D341Med (cell line): ENCODE data around the gene FAM53B.

Source experiments
- DNase-seq: peaks from one replicate; pipeline ENCODE4 v3.0.0; 2012; ENCODE audit warnings: low spot score

The FAM53B gene

DNA sequence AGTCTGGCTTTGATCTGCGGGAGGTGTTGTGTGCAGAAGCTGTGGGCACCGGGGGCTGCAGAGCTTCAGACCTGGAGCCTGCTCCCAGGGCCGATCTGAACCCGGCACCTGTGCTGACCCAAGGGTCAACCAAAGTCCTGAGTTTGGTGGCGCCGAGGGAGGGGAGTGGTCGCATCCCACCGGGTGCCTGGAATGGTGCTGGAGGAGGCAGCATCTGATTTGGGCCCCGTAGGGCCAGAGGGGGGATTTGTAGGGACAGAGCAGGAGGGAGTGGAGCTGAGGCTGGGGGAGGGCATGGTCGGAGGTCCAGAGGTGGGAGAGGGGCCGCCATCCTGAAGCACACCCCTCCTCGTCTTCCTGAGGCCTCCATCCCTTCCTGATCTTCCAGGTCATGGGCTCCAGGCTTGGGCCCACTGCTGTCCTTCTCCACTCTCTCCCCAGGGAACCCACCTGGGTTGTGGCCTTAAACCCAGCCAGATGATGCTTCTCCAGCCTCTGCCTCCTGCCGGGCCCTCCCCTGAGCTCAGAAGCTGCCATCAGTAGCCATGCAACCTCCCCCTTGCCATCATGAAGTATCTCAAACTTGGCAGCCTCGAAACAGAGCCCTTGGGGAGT is 169.6 kb downstream of the FAM53B start:
- no peak for DNase-seq

DNA sequence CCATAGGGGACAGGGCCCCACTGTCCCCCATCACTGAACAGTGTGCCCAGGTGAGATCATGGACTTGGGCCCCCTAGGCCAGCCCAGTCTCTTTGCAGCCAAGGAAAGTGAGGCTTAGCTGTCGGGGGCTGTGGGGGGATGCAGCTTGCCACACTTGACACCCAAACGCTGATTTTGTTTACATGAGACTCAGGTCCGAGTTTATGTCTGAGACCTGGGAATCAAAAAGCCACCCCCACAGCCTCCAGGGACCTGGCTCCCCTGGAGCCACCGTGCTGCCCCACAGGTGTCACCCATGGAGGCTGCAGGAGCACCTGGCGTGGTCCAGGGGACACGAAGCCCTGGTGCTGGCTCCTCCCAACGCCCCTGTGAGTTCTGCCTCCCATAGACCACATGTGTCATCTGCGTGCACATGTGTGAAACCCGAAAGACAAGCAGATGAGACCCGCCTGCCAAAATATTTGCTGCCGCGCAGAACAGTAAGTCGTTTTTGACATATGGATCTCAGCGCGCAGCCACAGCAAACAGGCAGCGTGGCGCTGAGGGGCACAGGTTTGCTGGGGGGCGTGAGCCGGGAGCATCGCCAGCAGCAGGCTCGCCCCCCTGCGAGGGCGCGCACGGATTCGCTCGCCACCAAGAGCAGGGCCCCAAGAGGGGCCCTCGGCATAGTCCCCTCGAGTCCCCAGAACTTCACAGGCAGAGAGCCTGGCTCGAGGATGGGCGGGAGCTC is 170.3 kb downstream of the FAM53B start:
- no peak for DNase-seq

DNA sequence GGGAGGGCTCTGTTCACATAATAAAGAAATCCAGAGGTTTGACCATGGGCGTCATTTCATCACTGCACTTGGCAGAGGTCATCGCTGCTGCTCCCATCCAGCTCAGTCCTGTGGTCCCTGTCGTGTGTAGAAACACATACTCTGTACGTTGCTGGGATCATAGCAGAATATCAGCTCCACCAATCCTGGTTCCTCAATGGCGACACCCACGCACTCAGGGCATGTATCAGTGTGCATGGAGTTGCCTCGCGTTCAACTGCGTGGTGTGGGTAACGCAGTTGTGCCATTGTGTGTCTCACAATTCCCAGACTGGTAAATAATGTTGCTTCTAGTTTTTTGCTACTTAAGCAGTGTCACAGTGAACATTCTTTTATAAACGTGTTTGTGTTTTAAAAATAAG is 171.4 kb downstream of the FAM53B start:
- DNase-seq, result no peak

DNA sequence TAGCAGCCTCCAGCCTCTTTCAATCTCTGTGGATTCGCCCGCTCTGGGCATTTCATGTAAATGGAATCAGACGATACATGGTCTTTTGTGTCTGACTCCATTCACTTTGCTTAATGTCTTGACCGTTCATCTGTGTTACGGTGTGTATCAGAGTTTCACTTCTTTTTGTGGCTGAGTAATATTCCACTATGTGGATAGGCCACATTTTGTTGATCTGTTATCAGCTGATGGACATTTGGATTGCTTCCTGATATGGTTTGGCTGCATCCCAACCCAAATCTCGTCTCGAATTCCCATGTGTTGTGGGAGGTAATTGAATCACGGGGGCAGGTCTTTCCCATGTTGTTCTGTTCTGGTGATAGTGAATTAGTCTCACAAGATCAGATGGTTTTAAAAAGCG is 173.5 kb downstream of the FAM53B start:
- DNase-seq, result no peak

DNA sequence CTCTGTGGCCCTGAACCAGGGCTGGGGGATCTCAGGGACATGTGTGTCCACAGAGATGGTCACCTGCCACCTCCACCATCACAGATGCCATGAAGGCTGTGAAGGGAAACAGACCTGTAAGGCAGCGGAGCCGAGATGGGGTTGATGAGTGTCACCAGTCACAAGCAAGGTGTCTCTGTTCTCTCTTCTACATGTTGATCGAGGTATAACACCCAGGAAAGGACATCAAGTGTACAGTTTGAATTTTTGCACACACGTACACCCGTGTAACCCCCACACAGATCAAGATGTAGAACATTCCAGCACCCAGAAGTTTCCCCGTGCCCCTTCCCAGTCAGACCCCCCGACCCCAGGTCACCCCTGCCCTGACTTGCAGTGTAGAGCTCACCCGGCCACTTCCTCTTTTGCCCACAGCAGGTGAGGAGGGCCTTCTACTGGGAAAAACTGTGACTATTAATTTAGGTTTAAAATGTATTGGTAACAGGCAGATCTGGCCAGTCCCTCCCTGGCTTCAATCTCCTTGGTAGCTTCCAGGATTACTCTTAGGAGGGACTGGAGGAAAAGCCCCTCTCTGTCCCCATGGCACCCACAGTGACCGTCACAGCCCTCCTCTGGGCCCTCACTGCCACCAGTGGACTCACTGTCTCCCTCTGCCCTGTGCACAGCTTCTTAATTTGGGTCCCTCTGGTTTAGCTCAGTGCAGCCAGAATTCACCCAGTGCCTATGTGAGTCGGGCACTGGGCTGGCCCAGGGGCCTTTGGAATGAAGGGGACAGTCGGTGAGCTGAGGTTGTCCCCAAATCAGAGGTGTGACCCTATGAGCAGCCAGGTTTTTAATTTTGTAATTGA is 174.3 kb downstream of the FAM53B start:
- DNase-seq, result no peak
